Esophagus muscularis mucosa (tissue), 4 donors: ENCODE results near the gene RABAC1.

ENCODE experiments used
- CTCF ChIP-seq, 3 experiments: fragments of 200-600 bp in 2 of 3; fragments of 450-650 bp in 1 of 3; sonication (generic) in 2 of 3; IDR thresholded peaks; one replicate each; pipeline ENCODE4 v1.5.1; 2017 to 2019; ENCODE audit warnings: antibody characterized with exemption in 3 of 3, mild to moderate bottlenecking in 2 of 3, moderate library complexity in 1 of 3
- EP300 ChIP-seq: sonication (generic); formaldehyde crosslinking; IDR thresholded peaks from one replicate; pipeline ENCODE4 v1.6.1; 2017; ENCODE audit warnings: antibody characterized with exemption
- POLR2A ChIP-seq: fragments of 450-650 bp; IDR thresholded peaks from one replicate; pipeline ENCODE4 v1.6.1; 2017; ENCODE audit warnings: antibody characterized with exemption, moderate library complexity, mild to moderate bottlenecking, low read depth
- POLR2AphosphoS5 ChIP-seq, 2 donors: sonication (generic); formaldehyde crosslinking; IDR thresholded peaks; one replicate each; pipeline ENCODE4 v1.6.1; 2017; ENCODE audit warnings: antibody characterized with exemption in 2 of 2

- no peak for TF ChIP-seq POLR2AphosphoS5 (IDR thresholded peaks at IDR 0.05)
- TF ChIP-seq POLR2A = no peak
- TF ChIP-seq CTCF (IDR thresholded peaks at IDR 0.05) = no peak
- no peak for TF ChIP-seq EP300
These were observed 21.3 kb downstream of the RABAC1 start for GRCh38 chr19:41937525-41938468.
